Ishikawa (cell line): Measurements from ENCODE around the gene C16orf92.

Source experiments
- CEBPB ChIP-seq: IDR thresholded peaks from 2 replicates; pipeline ENCODE4 v1.6.1; 2012
- CREB1 ChIP-seq: IDR thresholded peaks from 2 replicates; pipeline ENCODE4 v1.6.1; 2012; ENCODE audit warnings: low read depth
- EGR1 ChIP-seq: IDR thresholded peaks from 2 replicates; pipeline ENCODE4 v1.6.1; 2012
- EP300 ChIP-seq: IDR thresholded peaks from 2 replicates; pipeline ENCODE4 v1.6.1; 2012; ENCODE audit warnings: borderline replicate concordance
- FOXM1 ChIP-seq: IDR thresholded peaks from 2 replicates; pipeline ENCODE4 v1.6.1; 2012; ENCODE audit warnings: low read depth, borderline replicate concordance
- MAX ChIP-seq: IDR thresholded peaks from 2 replicates; pipeline ENCODE4 v1.6.1; 2012
- NFIC ChIP-seq: IDR thresholded peaks from 2 replicates; pipeline ENCODE4 v1.6.1; 2012
- RAD21 ChIP-seq: IDR thresholded peaks from 2 replicates; pipeline ENCODE4 v1.6.1; 2012; ENCODE audit warnings: low read depth
- REST ChIP-seq: IDR thresholded peaks from 2 replicates; pipeline ENCODE4 v1.6.1; 2012; ENCODE audit warnings: low read depth, mild to moderate bottlenecking
- TAF1 ChIP-seq: IDR thresholded peaks from 2 replicates; pipeline ENCODE4 v1.6.1; 2012; ENCODE audit warnings: low read depth, mild to moderate bottlenecking
- TCF12 ChIP-seq: IDR thresholded peaks from 2 replicates; pipeline ENCODE4 v1.6.1; 2012; ENCODE audit warnings: low read depth
- TEAD4 ChIP-seq: IDR thresholded peaks from 2 replicates; pipeline ENCODE4 v1.6.1; 2012
- USF1 ChIP-seq: IDR thresholded peaks from 2 replicates; pipeline ENCODE4 v1.6.1; 2012
- YY1 ChIP-seq: IDR thresholded peaks from 2 replicates; pipeline ENCODE4 v1.6.1; 2012; ENCODE audit warnings: low read depth
- ZBTB7A ChIP-seq: IDR thresholded peaks from 2 replicates; pipeline ENCODE4 v1.6.1; 2012; ENCODE audit warnings: low read depth

C16orf92 gene

GRCh38 chr16:29982560-29983419 lies 40.2 kb upstream of the C16orf92 start:
- TF ChIP-seq EP300, result no peak
- TF ChIP-seq MAX, result no peak
- no peak for TF ChIP-seq ZBTB7A
- TF ChIP-seq EGR1, result no peak
- TF ChIP-seq TAF1, result no peak
- no peak for TF ChIP-seq REST
- no peak for TF ChIP-seq TCF12
- TF ChIP-seq TEAD4, result no peak
- no peak for TF ChIP-seq RAD21
- no peak for TF ChIP-seq NFIC
- TF ChIP-seq CREB1, result no peak
- no peak for TF ChIP-seq CEBPB
- no peak for TF ChIP-seq USF1
- no peak for TF ChIP-seq FOXM1
- no peak for TF ChIP-seq YY1

GRCh38 chr16:29983420-29984136 lies 39.4 kb upstream of the C16orf92 start:
- no peak for TF ChIP-seq USF1
- TF ChIP-seq CEBPB, result no peak
- no peak for TF ChIP-seq TAF1
- TF ChIP-seq NFIC, result no peak
- no peak for TF ChIP-seq MAX
- TF ChIP-seq ZBTB7A, result no peak
- no peak for TF ChIP-seq CREB1
- no peak for TF ChIP-seq TCF12
- no peak for TF ChIP-seq TEAD4
- no peak for TF ChIP-seq FOXM1
- TF ChIP-seq REST, result no peak
- TF ChIP-seq YY1, result no peak
- TF ChIP-seq RAD21, result no peak

DNA sequence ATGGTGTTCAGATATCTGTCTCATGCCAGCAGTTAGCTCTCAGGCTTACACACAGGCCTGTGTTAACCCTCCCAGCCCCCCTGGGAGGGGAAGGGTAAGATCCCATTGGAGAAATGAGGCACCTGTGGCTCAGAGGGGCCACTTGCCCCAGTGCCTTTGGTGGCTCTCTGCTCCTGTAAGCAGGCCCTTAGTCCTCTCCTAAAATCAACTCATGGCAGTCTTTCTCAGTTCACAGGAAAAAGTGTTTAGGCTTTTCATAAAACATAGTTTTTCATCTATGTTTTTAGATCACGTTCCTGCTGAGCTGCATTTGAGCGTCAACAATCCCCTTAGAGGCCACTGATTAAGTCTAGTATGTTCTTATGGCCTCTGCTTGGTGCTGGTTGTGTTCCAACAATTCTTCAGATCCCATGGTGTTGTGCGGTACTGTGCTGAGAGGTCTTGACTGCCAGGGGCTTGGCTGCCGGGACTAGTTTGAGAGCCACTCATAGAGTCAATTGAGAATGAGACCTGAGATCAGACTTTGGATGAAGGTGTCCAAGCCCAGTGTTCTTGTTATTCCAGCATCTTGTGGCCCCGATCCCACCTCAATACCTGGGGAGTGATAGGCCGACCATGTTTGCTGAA lies 38.7 kb upstream of the C16orf92 start:
- TF ChIP-seq YY1 (no peak), NFIC (no peak), FOXM1 (no peak), REST (no peak), TCF12 (no peak)

DNA sequence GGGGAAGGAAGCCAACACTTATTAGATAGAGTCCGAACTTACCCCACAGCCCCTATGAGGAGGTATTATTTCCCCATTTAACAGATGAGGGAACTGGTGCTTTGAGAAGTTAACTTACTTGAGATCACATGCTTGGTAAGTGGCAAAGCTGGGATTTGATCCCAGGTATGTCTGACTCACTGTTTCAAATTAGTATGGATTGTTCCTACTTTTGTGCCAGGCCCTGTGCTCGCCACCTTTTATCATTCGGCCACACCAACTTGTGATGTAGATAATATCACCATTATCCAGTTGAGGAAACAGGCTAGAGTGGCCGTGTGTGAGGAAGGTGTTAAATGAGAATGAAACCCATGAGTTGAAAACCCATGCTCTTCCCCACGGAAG lies 38.2 kb upstream of the C16orf92 start:
- no peak for TF ChIP-seq NFIC
- no peak for TF ChIP-seq CEBPB
- TF ChIP-seq REST, result no peak
- no peak for TF ChIP-seq FOXM1
- no peak for TF ChIP-seq RAD21
- no peak for TF ChIP-seq EP300
- no peak for TF ChIP-seq TCF12
- no peak for TF ChIP-seq ZBTB7A
- no peak for TF ChIP-seq TEAD4
- no peak for TF ChIP-seq EGR1
- no peak for TF ChIP-seq USF1
- no peak for TF ChIP-seq MAX
- TF ChIP-seq CREB1, result no peak
